Measurements from ENCODE around the gene PAXIP1.

DNA sequence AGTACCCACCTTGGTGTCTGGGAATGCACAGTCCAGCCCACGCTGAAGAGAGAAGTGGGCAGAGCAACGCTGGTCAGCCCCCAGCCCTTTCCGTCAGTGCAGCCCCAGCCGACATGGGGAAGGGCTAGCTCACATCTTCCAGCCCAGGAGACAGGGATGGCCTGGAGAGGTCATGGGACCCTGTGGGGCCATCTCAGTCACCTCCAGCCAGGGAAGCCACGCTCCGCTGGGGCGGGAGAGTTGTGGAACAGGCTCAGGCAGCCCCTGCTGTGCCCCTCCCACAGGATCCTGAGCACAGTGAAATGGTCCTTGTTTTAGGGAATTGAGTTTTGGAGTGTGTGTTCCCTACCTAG lies 85.1 kb downstream of the PAXIP1 start:
- TF ChIP-seq, protein P1, sequence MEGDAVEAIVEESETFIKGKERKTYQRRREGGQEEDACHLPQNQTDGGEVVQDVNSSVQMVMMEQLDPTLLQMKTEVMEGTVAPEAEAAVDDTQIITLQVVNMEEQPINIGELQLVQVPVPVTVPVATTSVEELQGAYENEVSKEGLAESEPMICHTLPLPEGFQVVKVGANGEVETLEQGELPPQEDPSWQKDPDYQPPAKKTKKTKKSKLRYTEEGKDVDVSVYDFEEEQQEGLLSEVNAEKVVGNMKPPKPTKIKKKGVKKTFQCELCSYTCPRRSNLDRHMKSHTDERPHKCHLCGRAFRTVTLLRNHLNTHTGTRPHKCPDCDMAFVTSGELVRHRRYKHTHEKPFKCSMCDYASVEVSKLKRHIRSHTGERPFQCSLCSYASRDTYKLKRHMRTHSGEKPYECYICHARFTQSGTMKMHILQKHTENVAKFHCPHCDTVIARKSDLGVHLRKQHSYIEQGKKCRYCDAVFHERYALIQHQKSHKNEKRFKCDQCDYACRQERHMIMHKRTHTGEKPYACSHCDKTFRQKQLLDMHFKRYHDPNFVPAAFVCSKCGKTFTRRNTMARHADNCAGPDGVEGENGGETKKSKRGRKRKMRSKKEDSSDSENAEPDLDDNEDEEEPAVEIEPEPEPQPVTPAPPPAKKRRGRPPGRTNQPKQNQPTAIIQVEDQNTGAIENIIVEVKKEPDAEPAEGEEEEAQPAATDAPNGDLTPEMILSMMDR (IDR thresholded peaks at IDR 0.05): no peak
- TF ChIP-seq ZFX (IDR thresholded peaks at IDR 0.05; ENCODE audit: borderline replicate concordance): no peak
